GM04504 (cell line): ENCODE measurements around the gene ARHGAP26.
A peak's percentile ranks its signal among the peaks of the same experiment; 100 is the strongest.

Source experiments
- DNase-seq: peaks from one replicate; pipeline ENCODE4 v3.0.0-alpha.2; 2012; ENCODE audit warnings: low read depth

The ARHGAP26 gene

GRCh38 chr5:142831009-142831383 lies 60.8 kb downstream of the ARHGAP26 start:
- DNase-seq = no peak

- no peak for DNase-seq
Measured at GRCh38 chr5:142832263-142832662, 62.1 kb downstream of the ARHGAP26 start.

GRCh38 chr5:142833517-142834449 lies 63.6 kb downstream of the ARHGAP26 start:
- DNase-seq = no peak

GRCh38 chr5:142834504-142834903 lies 64.3 kb downstream of the ARHGAP26 start:
- no peak for DNase-seq

GRCh38 chr5:142835540-142835939 lies 65.4 kb downstream of the ARHGAP26 start:
- DNase-seq = no peak

- no peak for DNase-seq
Measured at GRCh38 chr5:142836048-142836447, 65.9 kb downstream of the ARHGAP26 start.

GRCh38 chr5:142837081-142837725 lies 67.0 kb downstream of the ARHGAP26 start:
- DNase-seq = no peak

- no peak for DNase-seq
Measured at GRCh38 chr5:142838845-142839244, 68.7 kb downstream of the ARHGAP26 start.

- DNase-seq = peak; percentile 30
Measured at GRCh38 chr5:142839711-142840346, 69.7 kb downstream of the ARHGAP26 start.

- no peak for DNase-seq
Measured at GRCh38 chr5:142840575-142840974, 70.4 kb downstream of the ARHGAP26 start.

- DNase-seq = peak; percentile 74
Measured at GRCh38 chr5:142841511-142842265, 71.5 kb downstream of the ARHGAP26 start.

GRCh38 chr5:142842994-142843905 lies 73.1 kb downstream of the ARHGAP26 start:
- DNase-seq = no peak

GRCh38 chr5:142844866-142845265 lies 74.7 kb downstream of the ARHGAP26 start:
- no peak for DNase-seq

- no peak for DNase-seq
Measured at GRCh38 chr5:142845402-142845921, 75.3 kb downstream of the ARHGAP26 start.

GRCh38 chr5:142845954-142846398 lies 75.8 kb downstream of the ARHGAP26 start:
- no peak for DNase-seq

GRCh38 chr5:142846406-142846805 lies 76.2 kb downstream of the ARHGAP26 start:
- DNase-seq = no peak

- no peak for DNase-seq
Measured at GRCh38 chr5:142847898-142848790, 78.0 kb downstream of the ARHGAP26 start.

- no peak for DNase-seq
Measured at GRCh38 chr5:142849466-142849865, 79.3 kb downstream of the ARHGAP26 start.

- no peak for DNase-seq
Measured at GRCh38 chr5:142849880-142850279, 79.7 kb downstream of the ARHGAP26 start.

GRCh38 chr5:142851731-142852130 lies 81.6 kb downstream of the ARHGAP26 start:
- no peak for DNase-seq
